ENCODE data around the gene SOS1. TPM values are rescaled to one million over a fixed set of nuclear protein-coding genes. Genes with fewer than 3 reads are reported as not detected.

Gene SOS1
- total RNA-seq, 2 experiments from 2014 or later: 62.1 to 68.7 TPM

GRCh38 chr2:38991899-38992298 lies 129.0 kb downstream of the SOS1 start:
- POLR2A ChIA-PET: no interaction called here
- CTCF ChIA-PET: no interaction called here

GRCh38 chr2:38988716-38989115 lies 132.1 kb downstream of the SOS1 start:
- POLR2A ChIA-PET: no interaction called here
- CTCF ChIA-PET: no interaction called here

DNA sequence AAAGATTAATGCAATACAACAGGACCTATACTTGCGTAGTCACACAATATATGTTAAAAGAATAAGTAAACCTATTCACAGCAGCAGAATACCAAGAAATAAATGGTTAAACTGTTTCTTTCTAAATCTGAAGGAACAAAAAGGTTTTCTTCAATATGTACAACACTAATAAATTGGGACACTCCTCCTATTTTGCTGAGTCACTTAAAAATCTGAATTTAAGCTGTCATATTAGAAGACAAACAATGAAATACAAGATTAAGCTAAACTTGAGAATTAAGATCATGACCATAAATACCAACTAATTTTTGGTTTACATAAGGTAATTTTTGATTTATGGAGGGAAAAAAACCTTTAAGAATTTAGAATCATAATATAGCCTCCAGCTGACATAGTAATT lies 138.4 kb downstream of the SOS1 start:
- CTCF ChIA-PET: no interaction called here

GRCh38 chr2:38981670-38982357 lies 139.0 kb downstream of the SOS1 start:
- POLR2A ChIA-PET: interaction anchor here (0.6 kb wide), 1 partner anchor 163 kb away, joined by 4 read pairs; no protein-coding TSS in a partner anchor

More for the DNA sequence above, 138.4 kb downstream of the SOS1 start:
- POLR2A ChIA-PET: no interaction called here

DNA sequence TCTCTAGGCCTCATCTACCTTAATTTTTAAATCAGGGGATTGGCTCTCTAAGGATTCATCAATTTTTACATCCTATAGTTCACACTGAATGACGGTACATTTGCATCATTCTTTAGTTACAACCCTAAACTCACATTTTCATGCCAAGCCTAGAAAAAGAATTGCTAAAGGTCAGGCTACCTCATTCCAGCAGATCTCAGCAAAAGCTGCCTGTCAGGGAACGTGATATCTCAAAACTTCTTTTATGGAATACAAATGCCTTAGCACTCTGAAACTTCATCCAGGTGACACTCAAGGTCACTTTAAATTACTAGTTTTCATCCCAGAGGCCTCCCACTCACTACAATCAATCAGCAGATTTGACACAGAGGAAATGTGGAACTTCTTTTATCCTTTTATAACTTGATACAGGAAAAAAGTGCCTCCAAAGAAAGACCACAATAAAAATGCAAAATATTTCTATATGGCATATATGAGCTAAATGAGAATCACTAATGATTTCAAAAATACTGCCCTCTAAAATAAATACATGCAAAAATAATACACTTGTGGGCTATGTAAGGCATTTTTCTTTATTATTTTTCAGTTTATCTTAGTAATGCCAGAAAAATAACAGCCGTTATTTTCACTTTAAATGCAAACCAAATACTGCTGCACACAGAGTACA lies 139.7 kb downstream of the SOS1 start:
- ChIA-PET POLR2A (interaction anchor here (0.6 kb wide), 1 partner anchor 164 kb away, joined by 4 read pairs; no protein-coding TSS in a partner anchor), CTCF (no interaction called here)

More at GRCh38 chr2:38981670-38982357, 139.0 kb downstream of the SOS1 start:
- CTCF ChIA-PET: no interaction called here

- CTCF ChIA-PET: no interaction called here
These were observed 141.9 kb downstream of the SOS1 start for GRCh38 chr2:38978908-38979307.

DNA sequence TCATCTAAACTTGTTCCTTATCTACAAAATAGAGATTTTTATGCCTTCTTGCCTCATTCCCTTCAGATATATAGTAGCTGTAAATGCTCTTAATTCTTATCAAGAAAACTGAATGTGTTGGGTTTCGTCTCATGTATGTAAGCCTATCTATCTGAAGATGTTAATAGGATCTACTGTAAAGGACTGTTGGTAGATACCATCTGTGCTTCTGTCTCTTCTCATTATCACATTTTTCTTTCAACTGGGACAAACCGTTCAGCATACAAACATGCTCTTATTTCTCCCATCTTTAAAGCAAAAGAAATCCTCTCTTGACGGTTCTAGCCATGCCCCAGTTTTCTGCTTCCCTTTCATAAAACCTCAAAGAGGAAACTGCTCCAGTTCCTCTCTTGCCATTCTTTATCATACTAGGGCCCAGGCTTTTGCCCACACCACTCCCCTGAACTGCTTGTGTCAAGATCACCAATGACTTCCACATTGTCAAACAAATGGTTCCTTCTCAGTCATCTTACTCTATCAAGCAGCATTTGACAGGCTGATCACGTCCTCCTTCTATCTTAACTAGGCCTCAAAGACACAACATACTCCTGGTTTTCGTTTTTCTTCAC lies 142.5 kb downstream of the SOS1 start:
- ChIA-PET CTCF (no interaction called here), POLR2A (no interaction called here)

More at GRCh38 chr2:38978908-38979307, 141.9 kb downstream of the SOS1 start:
- POLR2A ChIA-PET: no interaction called here

- POLR2A ChIA-PET: no interaction called here
- CTCF ChIA-PET: no interaction called here
These were observed 143.8 kb downstream of the SOS1 start for GRCh38 chr2:38977047-38977446.

GRCh38 chr2:38975042-38975441 lies 145.8 kb downstream of the SOS1 start:
- CTCF ChIA-PET: no interaction called here

DNA sequence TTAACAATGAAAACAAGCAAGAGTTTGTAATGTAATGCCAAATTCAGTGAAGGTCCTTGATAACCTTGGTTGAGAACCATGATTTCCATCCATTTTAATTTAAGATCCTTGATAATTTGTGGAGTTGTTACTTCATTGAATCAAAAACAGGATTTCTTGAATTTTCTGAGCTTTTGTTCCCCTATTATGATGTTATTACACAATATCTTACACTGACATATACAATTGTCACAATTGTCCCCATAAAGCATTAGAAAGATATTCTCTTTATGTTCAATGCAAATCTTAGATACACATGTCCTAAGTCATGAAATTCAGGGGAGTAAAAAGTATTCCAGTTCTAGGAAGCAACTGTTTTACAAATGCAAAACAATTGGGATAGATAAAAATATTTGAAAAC lies 147.6 kb downstream of the SOS1 start:
- ChIA-PET POLR2A (no interaction called here), CTCF (no interaction called here)

More at GRCh38 chr2:38975042-38975441, 145.8 kb downstream of the SOS1 start:
- POLR2A ChIA-PET: no interaction called here

DNA sequence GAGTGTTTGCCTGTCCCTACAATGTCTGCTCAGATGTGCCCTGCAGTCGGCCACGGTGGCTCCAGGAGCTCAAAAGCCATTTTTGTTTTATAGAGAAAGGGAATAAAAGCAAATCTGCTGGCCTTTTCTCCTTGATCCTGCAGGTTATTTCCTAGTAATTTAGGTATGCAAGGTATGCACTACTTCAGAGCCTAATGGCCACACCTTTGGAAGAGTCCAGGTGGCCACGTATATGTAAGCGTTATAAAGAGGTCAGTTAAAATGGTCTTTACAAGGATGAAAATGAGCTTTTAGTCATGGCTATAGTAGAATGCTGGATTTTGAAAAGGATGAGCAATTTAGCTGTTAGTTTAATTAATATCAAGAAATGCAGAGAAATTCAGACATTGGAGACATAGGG lies 149.5 kb downstream of the SOS1 start:
- CTCF ChIA-PET: no interaction called here
- POLR2A ChIA-PET: no interaction called here

DNA sequence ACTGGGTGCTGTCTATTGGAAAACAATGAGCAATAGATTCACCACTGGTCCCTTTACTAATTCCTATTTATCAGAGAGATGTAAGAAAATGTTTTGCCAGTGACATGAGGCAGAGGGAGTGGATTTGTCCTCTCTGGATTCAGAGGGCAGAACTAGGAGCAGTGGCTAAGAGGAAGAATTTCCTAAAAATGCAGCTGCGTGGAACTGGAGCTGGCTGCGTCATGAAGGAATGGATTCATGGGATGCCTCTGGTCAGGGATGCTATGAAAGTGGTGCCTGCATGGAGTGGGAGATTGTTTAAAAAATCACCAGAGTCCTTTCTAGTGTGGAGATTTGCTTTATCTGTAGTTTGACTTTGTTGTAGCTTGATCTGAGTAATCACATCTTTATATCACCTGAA lies 152.8 kb downstream of the SOS1 start:
- ChIA-PET POLR2A (no interaction called here), CTCF (no interaction called here)

DNA sequence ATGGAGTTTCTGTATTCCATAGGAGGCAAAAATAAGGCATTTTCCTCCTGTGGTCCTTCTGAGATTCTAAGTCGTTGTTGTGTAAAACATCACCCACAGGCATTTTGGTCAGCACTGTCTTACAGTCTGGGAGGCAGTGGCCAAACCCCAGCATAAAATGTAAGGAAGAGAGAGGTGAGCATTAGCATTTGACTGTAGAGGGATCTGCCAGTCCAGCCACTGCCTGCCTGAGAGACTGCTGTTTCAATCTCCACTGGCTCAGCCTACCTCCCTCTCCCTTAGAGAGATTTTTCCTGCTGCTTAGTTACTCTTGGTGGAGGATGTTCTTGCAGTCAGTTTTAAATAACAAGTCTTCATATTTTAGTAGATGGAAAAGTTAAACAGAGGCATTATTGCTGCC lies 154.2 kb downstream of the SOS1 start:
- ChIA-PET CTCF (no interaction called here), POLR2A (no interaction called here)

GRCh38 chr2:38966006-38966405 lies 154.8 kb downstream of the SOS1 start:
- POLR2A ChIA-PET: no interaction called here
- CTCF ChIA-PET: interaction anchor here (0.6 kb wide), 1 partner anchor 137 kb away, joined by 5 read pairs; no protein-coding TSS in a partner anchor

DNA sequence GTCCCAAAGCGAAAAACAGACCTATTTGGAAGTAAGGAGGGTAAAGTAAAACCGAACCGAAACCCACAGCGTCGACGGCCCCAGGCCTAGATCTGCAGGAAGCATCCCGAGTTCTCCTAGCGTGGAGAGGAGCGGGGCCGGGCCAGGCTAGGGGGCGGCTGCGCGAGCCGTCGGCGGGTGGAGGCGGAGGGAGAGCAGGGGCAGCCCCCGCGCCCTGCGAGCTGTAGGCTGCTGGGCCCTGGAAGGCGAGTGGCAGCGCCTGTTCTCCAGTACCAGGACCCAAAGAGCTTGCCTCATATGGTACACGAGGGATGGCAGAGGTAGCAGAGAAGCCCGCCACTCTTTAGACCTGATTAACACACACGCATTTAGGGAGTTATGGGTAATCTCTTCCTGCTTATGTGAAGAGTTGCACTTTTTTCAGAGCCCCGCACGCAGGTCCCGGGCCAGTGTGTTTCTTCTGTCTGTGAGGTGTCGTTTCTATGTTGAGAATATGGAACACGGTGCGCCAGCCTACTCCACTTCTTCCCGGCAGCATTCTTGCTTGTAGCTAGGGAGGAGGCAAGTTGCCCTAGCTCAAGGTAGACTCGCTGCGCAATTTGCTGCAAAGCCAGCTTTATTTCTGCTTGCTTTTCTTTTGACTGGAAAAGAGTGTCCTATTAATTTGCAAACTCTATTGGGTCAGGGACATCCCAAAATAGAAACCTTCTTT lies 160.1 kb downstream of the SOS1 start:
- CTCF ChIA-PET: interaction anchor here (0.6 to 2.6 kb wide), 3 partner anchors 11 to 413 kb away, joined by 3 to 8 read pairs (median 4); no protein-coding TSS in a partner anchor

GRCh38 chr2:38959938-38960608 lies 160.8 kb downstream of the SOS1 start:
- POLR2A ChIA-PET: interaction anchor here (0.6 kb wide), 1 partner anchor 387 kb away, joined by 3 read pairs; no protein-coding TSS in a partner anchor
- CTCF ChIA-PET: interaction anchor here (0.6 to 2.6 kb wide), 5 partner anchors 10 to 412 kb away, joined by 3 to 8 read pairs (median 3); no protein-coding TSS in a partner anchor

More for the DNA sequence above, 160.1 kb downstream of the SOS1 start:
- POLR2A ChIA-PET: no interaction called here

DNA sequence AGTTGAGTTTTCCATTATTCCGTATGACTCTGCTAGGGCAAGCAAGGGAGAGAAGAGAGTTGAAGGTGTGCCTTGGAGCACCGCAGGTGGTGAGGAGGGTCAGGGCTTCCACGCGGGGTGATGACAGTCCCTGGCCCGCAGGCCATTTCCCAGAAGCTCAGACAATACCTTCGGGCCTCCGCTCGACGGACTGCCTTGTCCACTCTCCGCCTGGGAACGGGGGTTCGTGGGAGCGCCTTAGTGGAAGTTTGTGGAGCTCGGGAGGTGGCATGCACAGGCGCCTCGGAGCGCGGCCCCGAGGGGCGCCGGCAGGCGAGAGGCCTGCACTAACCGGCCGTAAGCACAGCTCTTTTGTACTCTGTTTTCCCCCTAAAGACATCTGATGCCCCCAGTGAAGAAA lies 161.4 kb downstream of the SOS1 start:
- POLR2A ChIA-PET: interaction anchor here (0.6 kb wide), 1 partner anchor 388 kb away, joined by 3 read pairs; no protein-coding TSS in a partner anchor
- CTCF ChIA-PET: interaction anchor here (0.9 to 2.6 kb wide), 4 partner anchors 9 to 269 kb away, joined by 3 to 8 read pairs (median 3); no protein-coding TSS in a partner anchor

GRCh38 chr2:38957972-38958371 lies 162.9 kb downstream of the SOS1 start:
- ChIA-PET POLR2A (no interaction called here), CTCF (interaction anchor here (1.5 kb wide), 1 partner anchor 10 kb away, joined by 3 read pairs; no protein-coding TSS in a partner anchor)

GRCh38 chr2:38951766-38952165 lies 169.1 kb downstream of the SOS1 start:
- CTCF ChIA-PET: no interaction called here
- POLR2A ChIA-PET: no interaction called here

All from activated CD8-positive, alpha-beta memory T cell treated with anti-CD3 and anti-CD28 coated beads for 36 hours (primary cell).